CD4-positive, alpha-beta T cell treated with Interleukin-6 for 4 hours (primary cell): ENCODE measurements around the gene S100A1.
A peak's percentile ranks its signal among the peaks of the same experiment; 100 is the strongest.
"Not testable (repeated sequence)": the region's sequence is repeated elsewhere in the genome, so short reads cannot be mapped to it uniquely, and the experiment has no call there.

ENCODE experiments used
- DNase-seq: peaks from one replicate; pipeline ENCODE4 v3.0.0-alpha.2; 2020; ENCODE audit warnings: mixed read lengths

S100A1 gene

GRCh38 chr1:153627715-153628626 lies at the start of gene S100A1:
Gene S100A1 (plus strand): TSS chr1:153628434. CDS start chr1:153630522, 2,088 bp downstream.
- DNase-seq, result no peak

GRCh38 chr1:153578490-153578889 lies 49.7 kb upstream of the S100A1 start:
- no peak for DNase-seq

GRCh38 chr1:153578936-153579335 lies 49.3 kb upstream of the S100A1 start:
- DNase-seq, result no peak

- DNase-seq, result not testable (repeated sequence)
These were observed 45.4 kb upstream of the S100A1 start for GRCh38 chr1:153582836-153583235.

GRCh38 chr1:153583514-153583913 lies 44.7 kb upstream of the S100A1 start:
- DNase-seq, result not testable (repeated sequence)

- DNase-seq, result no peak
These were observed 44.3 kb upstream of the S100A1 start for GRCh38 chr1:153583976-153584375.

GRCh38 chr1:153585006-153585405 lies 43.2 kb upstream of the S100A1 start:
- no peak for DNase-seq

GRCh38 chr1:153586347-153586746 lies 41.9 kb upstream of the S100A1 start:
- no peak for DNase-seq

- no peak for DNase-seq
These were observed 40.9 kb upstream of the S100A1 start for GRCh38 chr1:153587314-153587713.

- not testable (repeated sequence) for DNase-seq
These were observed 40.2 kb upstream of the S100A1 start for GRCh38 chr1:153588033-153588432.

- DNase-seq, result no peak
These were observed 39.8 kb upstream of the S100A1 start for GRCh38 chr1:153588482-153588881.

- DNase-seq, result no peak
These were observed 35.5 kb upstream of the S100A1 start for GRCh38 chr1:153592748-153593147.

- DNase-seq, result no peak
These were observed 31.0 kb upstream of the S100A1 start for GRCh38 chr1:153597206-153597605.

GRCh38 chr1:153598309-153599172 lies 29.7 kb upstream of the S100A1 start:
- peak; percentile 20 for DNase-seq

GRCh38 chr1:153599847-153600246 lies 28.4 kb upstream of the S100A1 start:
- DNase-seq, result no peak

GRCh38 chr1:153602749-153603148 lies 25.5 kb upstream of the S100A1 start:
- DNase-seq, result no peak

- DNase-seq, result no peak
These were observed 22.0 kb upstream of the S100A1 start for GRCh38 chr1:153606194-153606593.

GRCh38 chr1:153607381-153607780 lies 20.9 kb upstream of the S100A1 start:
- no peak for DNase-seq

GRCh38 chr1:153608089-153608682 lies 20.0 kb upstream of the S100A1 start:
- DNase-seq, result no peak

GRCh38 chr1:153608742-153609584 lies 19.3 kb upstream of the S100A1 start:
- no peak for DNase-seq

GRCh38 chr1:153609585-153609907 lies 18.7 kb upstream of the S100A1 start:
- no peak for DNase-seq

- DNase-seq, result no peak
These were observed 17.9 kb upstream of the S100A1 start for GRCh38 chr1:153610334-153610733.
